ENCODE measurements around the gene RBM6. TPM values are rescaled to one million over a fixed set of nuclear protein-coding genes. Genes with fewer than 3 reads are reported as not detected.

The RBM6 gene
- total and polyA plus RNA-seq, 9 of the 15 experiments (the other 6 are each of a cell fraction or from before 2014, with no cell fraction given): 19.9 to 82.2 (median 57.8) TPM

DNA sequence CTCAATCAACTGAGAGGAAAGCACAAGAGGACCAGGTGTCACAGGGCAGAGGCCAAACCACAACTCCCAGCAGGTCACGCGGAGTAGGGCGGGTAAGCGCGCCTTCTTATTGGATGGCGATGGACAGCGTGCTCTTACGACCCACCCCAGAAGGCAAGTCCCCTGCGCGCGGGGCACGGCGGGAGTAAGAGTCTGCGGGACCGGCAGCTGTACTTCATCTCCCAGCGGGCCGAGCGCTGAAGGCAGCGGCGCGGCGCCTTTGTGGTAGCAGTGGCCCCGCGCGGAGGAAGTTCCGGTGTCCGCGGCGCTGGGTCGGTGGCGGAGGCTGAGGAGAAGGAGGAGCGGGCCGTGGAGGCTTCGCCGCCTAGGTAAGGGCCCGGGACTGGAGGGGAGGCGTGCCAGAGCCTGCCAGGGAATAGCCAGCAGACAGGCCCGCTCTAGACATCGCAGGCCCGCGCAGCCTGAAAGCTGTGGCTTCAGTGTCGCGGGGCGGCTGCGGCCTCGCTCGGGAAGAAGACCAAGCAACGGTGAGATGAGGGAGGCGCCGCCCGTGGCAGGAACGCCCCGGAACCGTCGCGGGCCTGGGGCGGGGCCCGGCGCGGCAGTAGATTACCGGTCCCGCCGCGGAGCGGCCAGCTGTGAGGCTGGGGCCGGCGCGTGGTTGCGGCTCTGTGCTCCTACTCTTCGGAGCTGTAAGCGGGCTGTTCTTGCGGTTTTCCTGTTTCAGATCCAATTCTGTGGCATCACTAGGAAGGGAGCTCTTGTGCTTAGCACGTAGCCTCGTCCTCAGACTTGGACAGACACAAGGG, at the start of gene RBM6 (continued):
- peak; percentile 54 for TF ChIP-seq PRPF4 (IDR thresholded peaks at IDR 0.05; ENCODE audit: insufficient read depth, low read depth, low read length, poor library complexity, severe bottlenecking)
- TF ChIP-seq, protein P1, sequence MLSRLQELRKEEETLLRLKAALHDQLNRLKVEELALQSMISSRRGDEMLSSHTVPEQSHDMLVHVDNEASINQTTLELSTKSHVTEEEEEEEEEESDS (CRISPR knock-in tag; IDR thresholded peaks at IDR 0.05): no peak
- TF ChIP-seq TCF15 (CRISPR knock-in tag; IDR thresholded peaks at IDR 0.05): no peak
- TF ChIP-seq KLF16 (IDR thresholded peaks at IDR 0.05): no peak
- no peak for TF ChIP-seq THRAP3 (IDR thresholded peaks at IDR 0.05; ENCODE audit: borderline replicate concordance)
- TF ChIP-seq SIRT6 (IDR thresholded peaks at IDR 0.05; ENCODE audit: low read depth, low read length): no peak
- no peak for TF ChIP-seq PHB2 (IDR thresholded peaks at IDR 0.05; ENCODE audit: low read depth)
- TF ChIP-seq, protein P2, sequence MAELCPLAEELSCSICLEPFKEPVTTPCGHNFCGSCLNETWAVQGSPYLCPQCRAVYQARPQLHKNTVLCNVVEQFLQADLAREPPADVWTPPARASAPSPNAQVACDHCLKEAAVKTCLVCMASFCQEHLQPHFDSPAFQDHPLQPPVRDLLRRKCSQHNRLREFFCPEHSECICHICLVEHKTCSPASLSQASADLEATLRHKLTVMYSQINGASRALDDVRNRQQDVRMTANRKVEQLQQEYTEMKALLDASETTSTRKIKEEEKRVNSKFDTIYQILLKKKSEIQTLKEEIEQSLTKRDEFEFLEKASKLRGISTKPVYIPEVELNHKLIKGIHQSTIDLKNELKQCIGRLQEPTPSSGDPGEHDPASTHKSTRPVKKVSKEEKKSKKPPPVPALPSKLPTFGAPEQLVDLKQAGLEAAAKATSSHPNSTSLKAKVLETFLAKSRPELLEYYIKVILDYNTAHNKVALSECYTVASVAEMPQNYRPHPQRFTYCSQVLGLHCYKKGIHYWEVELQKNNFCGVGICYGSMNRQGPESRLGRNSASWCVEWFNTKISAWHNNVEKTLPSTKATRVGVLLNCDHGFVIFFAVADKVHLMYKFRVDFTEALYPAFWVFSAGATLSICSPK (IDR thresholded peaks at IDR 0.05; ENCODE audit: borderline replicate concordance): no peak
- no peak for TF ChIP-seq RFX1 (IDR thresholded peaks at IDR 0.05)
- TF ChIP-seq, protein P3, sequence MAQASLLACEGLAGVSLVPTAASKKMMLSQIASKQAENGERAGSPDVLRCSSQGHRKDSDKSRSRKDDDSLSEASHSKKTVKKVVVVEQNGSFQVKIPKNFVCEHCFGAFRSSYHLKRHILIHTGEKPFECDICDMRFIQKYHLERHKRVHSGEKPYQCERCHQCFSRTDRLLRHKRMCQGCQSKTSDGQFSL (CRISPR knock-in tag; IDR thresholded peaks at IDR 0.05): no peak
- TF ChIP-seq, protein P3 (tag; IDR thresholded peaks at IDR 0.05): no peak
- no peak for TF ChIP-seq FOXA1 (IDR thresholded peaks at IDR 0.05; ENCODE audit: borderline replicate concordance)
- no peak for TF ChIP-seq LARP7 (IDR thresholded peaks at IDR 0.05)
- TF ChIP-seq HBP1 (CRISPR knock-in tag; IDR thresholded peaks at IDR 0.05): no peak; the same call in 1 of the 2 replicates
- no peak for TF ChIP-seq ZKSCAN3 (CRISPR knock-in tag; IDR thresholded peaks at IDR 0.05)
- TF ChIP-seq JUN (IDR thresholded peaks at IDR 0.05; ENCODE audit: borderline replicate concordance, low read depth, low read length): peak; percentile 52; the same call in 1 of the 2 replicates
- TF ChIP-seq JUN (CRISPR knock-in tag; IDR thresholded peaks at IDR 0.05; ENCODE audit: borderline replicate concordance): no peak
- no peak for TF ChIP-seq MEF2D (tag; conservative IDR thresholded peaks at IDR 0.05; ENCODE audit: low read depth)
- no peak for TF ChIP-seq PRMT5 (CRISPR knock-in tag; IDR thresholded peaks at IDR 0.05)
- TF ChIP-seq PHTF2 (CRISPR knock-in tag; IDR thresholded peaks at IDR 0.05): no peak
- TF ChIP-seq, protein P4, sequence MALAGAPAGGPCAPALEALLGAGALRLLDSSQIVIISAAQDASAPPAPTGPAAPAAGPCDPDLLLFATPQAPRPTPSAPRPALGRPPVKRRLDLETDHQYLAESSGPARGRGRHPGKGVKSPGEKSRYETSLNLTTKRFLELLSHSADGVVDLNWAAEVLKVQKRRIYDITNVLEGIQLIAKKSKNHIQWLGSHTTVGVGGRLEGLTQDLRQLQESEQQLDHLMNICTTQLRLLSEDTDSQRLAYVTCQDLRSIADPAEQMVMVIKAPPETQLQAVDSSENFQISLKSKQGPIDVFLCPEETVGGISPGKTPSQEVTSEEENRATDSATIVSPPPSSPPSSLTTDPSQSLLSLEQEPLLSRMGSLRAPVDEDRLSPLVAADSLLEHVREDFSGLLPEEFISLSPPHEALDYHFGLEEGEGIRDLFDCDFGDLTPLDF (CRISPR knock-in tag; IDR thresholded peaks at IDR 0.05): peak; percentile 18
- TF ChIP-seq, protein P5, sequence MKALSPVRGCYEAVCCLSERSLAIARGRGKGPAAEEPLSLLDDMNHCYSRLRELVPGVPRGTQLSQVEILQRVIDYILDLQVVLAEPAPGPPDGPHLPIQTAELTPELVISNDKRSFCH (CRISPR knock-in tag; IDR thresholded peaks at IDR 0.05): no peak
- TF ChIP-seq, protein P5 (tag; IDR thresholded peaks at IDR 0.05): no peak
